Gastrocnemius medialis (tissue), 4 donors: ENCODE measurements around the gene DAGLA.

Experiments used
- POLR2A ChIP-seq, 2 donors: fragments of 450-650 bp; IDR thresholded peaks; one replicate each; pipeline ENCODE4 v1.6.1; 2017; ENCODE audit warnings: antibody characterized with exemption in 2 of 2, mild to moderate bottlenecking in 2 of 2, moderate library complexity in 2 of 2
- TF ChIP-seq, protein P1 (sequence below), 5 experiments: fragments of 450-650 bp in 3 of 5; fragments of 200-600 bp in 2 of 5; sonication (generic) in 2 of 5; IDR thresholded peaks in 4 of 5; conservative IDR thresholded peaks in 1 of 5; 1 replicate in 4 of 5; 2 replicates in 1 of 5; pipeline ENCODE4 v1.5.1; 2016 to 2019; ENCODE audit warnings: antibody characterized with exemption in 5 of 5, mild to moderate bottlenecking in 3 of 5, moderate library complexity in 3 of 5

DNA sequence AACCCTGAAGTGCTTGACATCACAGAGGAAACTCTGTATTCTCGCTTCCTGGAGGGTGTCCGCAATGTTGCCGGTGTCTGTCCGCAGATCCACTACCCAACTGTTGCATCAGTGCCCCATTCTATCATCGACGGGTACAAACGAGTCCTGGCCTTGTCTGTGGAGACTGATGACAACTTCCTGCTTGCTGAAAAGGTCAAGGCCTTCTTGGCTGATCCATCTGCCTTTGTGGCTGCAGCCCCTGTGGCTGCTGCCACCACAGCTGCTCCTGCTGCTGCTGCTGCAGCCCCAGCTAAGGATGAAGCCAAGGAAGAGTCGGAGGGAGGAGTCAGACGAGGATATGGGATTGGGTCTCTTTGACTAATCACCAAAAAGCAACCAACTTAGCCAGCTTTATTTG is 42.9 kb upstream of the DAGLA start:
- TF ChIP-seq, protein P1, sequence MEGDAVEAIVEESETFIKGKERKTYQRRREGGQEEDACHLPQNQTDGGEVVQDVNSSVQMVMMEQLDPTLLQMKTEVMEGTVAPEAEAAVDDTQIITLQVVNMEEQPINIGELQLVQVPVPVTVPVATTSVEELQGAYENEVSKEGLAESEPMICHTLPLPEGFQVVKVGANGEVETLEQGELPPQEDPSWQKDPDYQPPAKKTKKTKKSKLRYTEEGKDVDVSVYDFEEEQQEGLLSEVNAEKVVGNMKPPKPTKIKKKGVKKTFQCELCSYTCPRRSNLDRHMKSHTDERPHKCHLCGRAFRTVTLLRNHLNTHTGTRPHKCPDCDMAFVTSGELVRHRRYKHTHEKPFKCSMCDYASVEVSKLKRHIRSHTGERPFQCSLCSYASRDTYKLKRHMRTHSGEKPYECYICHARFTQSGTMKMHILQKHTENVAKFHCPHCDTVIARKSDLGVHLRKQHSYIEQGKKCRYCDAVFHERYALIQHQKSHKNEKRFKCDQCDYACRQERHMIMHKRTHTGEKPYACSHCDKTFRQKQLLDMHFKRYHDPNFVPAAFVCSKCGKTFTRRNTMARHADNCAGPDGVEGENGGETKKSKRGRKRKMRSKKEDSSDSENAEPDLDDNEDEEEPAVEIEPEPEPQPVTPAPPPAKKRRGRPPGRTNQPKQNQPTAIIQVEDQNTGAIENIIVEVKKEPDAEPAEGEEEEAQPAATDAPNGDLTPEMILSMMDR (IDR thresholded peaks at IDR 0.05 in 4 of 5, conservative IDR thresholded peaks at IDR 0.05 in 1 of 5): no peak
- TF ChIP-seq POLR2A (IDR thresholded peaks at IDR 0.05): no peak
